HepG2 (cell line): ENCODE data around the gene PTPN20. TPM values are rescaled to one million over a fixed set of nuclear protein-coding genes. Genes with fewer than 3 reads are reported as not detected.

Source experiments
- ATAC-seq: fragments of 200-7000 bp; cut with Tn5 transposase; 3 replicates; pipeline ENCODE4 v1.9.1; 2020; ENCODE audit warnings: mild to moderate bottlenecking, moderate library complexity
- BruUV-seq: library from RNA; stranded (reverse); fragments of 400-500 nt; replicated peaks from 2 replicates; lab custom pipeline; 2021; lab: Mats Ljungman, UMichigan
- CTCF ChIA-PET: fragments of 300-600 bp; formaldehyde crosslinking; extraction: SDS; loops from one replicate; lab custom pipeline; 2021; ENCODE audit warnings: low total read pairs, inconsistent platforms, low intra/inter-chr PET ratio; lab: Yijun Ruan, JAX
- POLR2A ChIA-PET: fragments of 350-600 bp; sonication (Branson Sonifier 250); formaldehyde crosslinking; loops from one replicate; lab custom pipeline; 2020; ENCODE audit warnings: antibody characterized with exemption, inconsistent platforms; lab: Yijun Ruan, JAX
- DNase-seq: peaks from one replicate; pipeline ENCODE4 v3.0.0-alpha.2; 2015; ENCODE audit warnings: low spot score
- FAIRE-seq: peaks from 3 replicates; lab custom pipeline; 2011; peaks lifted over from hg19 to GRCh38; lab: Jason Lieb, UNC
- H2AFZ ChIP-seq: one replicate; pipeline ENCODE4 v1.6.1; 2011; ENCODE audit warnings: low read length, inconsistent platforms
- H3K27ac ChIP-seq: fragments of 300-600 bp; 3 replicates; pipeline ENCODE4 v1.8.0; 2011; ENCODE audit warnings: mixed run types, mild to moderate bottlenecking, mixed read lengths, low read length, inconsistent platforms; ENCODE audit not compliant: insufficient read depth; ENCODE audit errors: extremely low read length
- H3K27me3 ChIP-seq, 2 experiments: fragments of 200-600 bp in 1 of 2; 2 replicates in 1 of 2; 3 replicates in 1 of 2; pipeline versions ENCODE4 v1.6.0 to v1.8.0; 2011; ENCODE audit warnings: low read length in 2 of 2, mild to moderate bottlenecking in 2 of 2, moderate library complexity in 2 of 2, inconsistent platforms in 1 of 2; ENCODE audit not compliant: insufficient read depth in 2 of 2, control insufficient read depth in 1 of 2
- H3K36me3 ChIP-seq, 2 experiments: fragments of 200-600 bp in 1 of 2; replicated peaks in 1 of 2; 2 replicates in 1 of 2; 3 replicates in 1 of 2; pipeline versions ENCODE4 v1.5.1 to v1.8.0; 2011; ENCODE audit warnings: low read length in 2 of 2, inconsistent platforms in 1 of 2; ENCODE audit not compliant: insufficient read depth in 2 of 2, control insufficient read depth in 1 of 2
- H3K4me1 ChIP-seq: 2 replicates; pipeline ENCODE4 v1.5.1; 2012; ENCODE audit warnings: low read length, inconsistent platforms; ENCODE audit not compliant: insufficient read depth
- H3K4me2 ChIP-seq: 2 replicates; pipeline ENCODE4 v1.6.0; 2011; ENCODE audit warnings: low read depth, low read length, inconsistent platforms
- H3K4me3 ChIP-seq, 3 experiments: fragments of 200-600 bp in 1 of 3; sonication (generic), shearing (Covaris generic) in 1 of 3; replicated peaks in 1 of 3; 2 replicates each; pipeline ENCODE4 v1.5.1; 2011 to 2016; ENCODE audit warnings: low read length in 3 of 3, inconsistent platforms in 2 of 3, low read depth in 2 of 3, mild to moderate bottlenecking in 2 of 3, control low read depth in 1 of 3, mixed read lengths in 1 of 3; ENCODE audit not compliant: insufficient read depth in 1 of 3
- H3K79me2 ChIP-seq: one replicate; pipeline ENCODE4 v1.6.1; 2011; ENCODE audit warnings: low read length, inconsistent platforms; ENCODE audit not compliant: insufficient read depth
- H3K9ac ChIP-seq: 2 replicates; pipeline ENCODE4 v1.6.0; 2011; ENCODE audit warnings: mild to moderate bottlenecking, low read depth, low read length, inconsistent platforms; ENCODE audit not compliant: insufficient read depth
- H3K9me3 ChIP-seq: 2 replicates; pipeline ENCODE4 v1.5.1; 2012; ENCODE audit warnings: mild to moderate bottlenecking, low read length
- H4K20me1 ChIP-seq: 2 replicates; pipeline ENCODE4 v1.6.0; 2011; ENCODE audit warnings: inconsistent platforms, mild to moderate bottlenecking, low read length, moderate library complexity; ENCODE audit not compliant: insufficient read depth
- FIP1L1 ChIP-seq: fragments of 200-400 bp; formaldehyde crosslinking; IDR thresholded peaks from 2 replicates; pipeline ENCODE4 v1.6.1; 2018; ENCODE audit warnings: low read depth, mild to moderate bottlenecking, low read length, moderate library complexity, borderline replicate concordance; ENCODE audit not compliant: insufficient read depth
- KDM1A ChIP-seq: IDR thresholded peaks from 2 replicates; pipeline ENCODE4 v1.6.1; 2016; ENCODE audit warnings: missing compliant biosample characterization
- ZFP36L1 ChIP-seq: sonication (generic); formaldehyde crosslinking; IDR thresholded peaks from 2 replicates; pipeline ENCODE4 v1.8.0; 2022; ENCODE audit warnings: mild to moderate bottlenecking, missing genetic modification reagents, moderate library complexity
- ZNF512 ChIP-seq: sonication (generic); formaldehyde crosslinking; IDR thresholded peaks from 2 replicates; pipeline ENCODE4 v1.4.0; 2020; ENCODE audit warnings: mild to moderate bottlenecking, missing genetic modification reagents
- ZNF784 ChIP-seq: sonication (generic); formaldehyde crosslinking; IDR thresholded peaks from 2 replicates; pipeline ENCODE4 v1.5.1; 2020; ENCODE audit warnings: missing genetic modification reagents, mild to moderate bottlenecking, borderline replicate concordance
- WGBS: methylation state at CpG from one replicate; pipeline ENCODE4 v1.1.6; 2017; ENCODE audit warnings: low lambda C conversion rate; 5-methylcytosine and 5-hydroxymethylcytosine counted together
- in situ Hi-C: cut with HindIII; loops from 2 replicates; pipeline ENCODE4 v1.10.0; 2017; ENCODE audit warnings: low pct_unique_long_range_greater_than_20kb; ENCODE audit not compliant: extremely low pct_ligation_motif_present
- intact Hi-C: fragments of 100-400 bp; cut with micrococcal nuclease; formaldehyde crosslinking; loops from one replicate; pipeline ENCODE4 v1.10.0; 2022; ENCODE audit not compliant: unreplicated experiment
- polyA plus RNA-seq, 8 experiments: library from polyadenylated mRNA; depleted of rRNA in 3 of 8; stranded (reverse) in 7 of 8; unstranded in 1 of 8; fragments of >200 nt; fragmentation: Illumina TruSeq in 4 of 8; extraction: Trizol in 4 of 8; gene quantifications; 2 replicates each; pipeline versions ENCODE4 v1.2.1 to v1.2.3, GENCODE V29; 2011 to 2016; ENCODE audit warnings: low read depth in 4 of 8, missing spikeins in 1 of 8, mixed read lengths in 1 of 8; ENCODE audit not compliant: insufficient read depth in 1 of 8
- total RNA-seq, 5 experiments: library from RNA; depleted of rRNA; stranded (reverse); fragments of >200 nt; fragmentation: Illumina TruSeq; extraction: Trizol; gene quantifications; 2 replicates each; pipeline ENCODE4 v1.2.3, GENCODE V29; 2016; ENCODE audit warnings: low read depth in 1 of 5
- TF ChIP-seq, protein P1 (sequence below): sonication (generic); formaldehyde crosslinking; IDR thresholded peaks from 2 replicates; pipeline ENCODE4 v1.4.0; 2020; ENCODE audit warnings: missing genetic modification reagents, borderline replicate concordance
- TF ChIP-seq, protein P2 (sequence below): sonication (generic); formaldehyde crosslinking; IDR thresholded peaks from 2 replicates; pipeline ENCODE4 v1.8.1; 2022; ENCODE audit warnings: mild to moderate bottlenecking, missing genetic modification reagents
- TF ChIP-seq, protein P3 (sequence below), 2 experiments: fragments of 450-650 bp in 1 of 2; sonication (generic) in 1 of 2; formaldehyde crosslinking; IDR thresholded peaks; 2 replicates each; pipeline versions ENCODE4 v1.5.0 to v1.8.0; 2020 to 2022; ENCODE audit warnings: mild to moderate bottlenecking in 1 of 2, missing genetic modification reagents in 1 of 2

Gene PTPN20
- total and polyA plus RNA-seq, 2 of the 13 experiments (the other 11 are each of a cell fraction or from before 2014, with no cell fraction given), result not detected

DNA sequence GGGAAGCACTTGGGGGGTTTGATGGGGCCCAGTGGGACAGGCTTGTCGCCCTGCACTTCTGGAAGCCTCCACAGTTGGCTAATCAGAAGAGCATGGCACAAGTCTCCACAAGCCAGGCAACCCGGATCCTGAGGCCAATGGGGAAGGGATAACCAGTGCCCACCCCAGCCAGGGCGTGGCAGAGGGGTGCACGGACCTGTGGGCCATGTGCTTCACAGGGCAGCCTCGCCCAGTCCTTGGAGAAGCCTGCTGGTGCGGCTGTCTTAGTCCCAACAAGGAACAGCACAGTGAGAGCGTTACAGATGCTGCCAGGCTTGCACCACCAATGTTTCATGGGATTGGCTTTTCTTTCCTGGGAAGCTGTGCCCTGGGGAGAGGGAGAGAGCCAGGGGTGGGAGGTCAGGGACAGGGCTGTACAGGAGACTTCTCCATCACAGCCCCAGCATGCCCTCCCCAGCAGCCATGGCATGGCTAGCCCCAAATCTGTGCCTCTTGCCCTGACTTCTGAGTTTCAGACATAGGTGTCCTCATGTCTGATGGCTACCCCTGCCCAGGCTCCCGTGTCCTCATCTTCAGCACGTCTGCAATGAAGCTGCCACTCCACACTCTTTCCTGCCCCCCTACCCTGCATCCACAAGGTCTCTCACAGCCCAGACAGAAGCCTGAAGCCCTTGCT lies 116.0 kb downstream of the PTPN20 start:
- in situ Hi-C loops, result loop anchor here (10.0 kb wide), 1 partner anchor 278 kb away; the partner anchor contains the start of gene GDF10
- WGBS, result 0% methylated on average over 4 of the region's 9 CpGs
- no peak for TF ChIP-seq KDM1A
- TF ChIP-seq, protein P1, sequence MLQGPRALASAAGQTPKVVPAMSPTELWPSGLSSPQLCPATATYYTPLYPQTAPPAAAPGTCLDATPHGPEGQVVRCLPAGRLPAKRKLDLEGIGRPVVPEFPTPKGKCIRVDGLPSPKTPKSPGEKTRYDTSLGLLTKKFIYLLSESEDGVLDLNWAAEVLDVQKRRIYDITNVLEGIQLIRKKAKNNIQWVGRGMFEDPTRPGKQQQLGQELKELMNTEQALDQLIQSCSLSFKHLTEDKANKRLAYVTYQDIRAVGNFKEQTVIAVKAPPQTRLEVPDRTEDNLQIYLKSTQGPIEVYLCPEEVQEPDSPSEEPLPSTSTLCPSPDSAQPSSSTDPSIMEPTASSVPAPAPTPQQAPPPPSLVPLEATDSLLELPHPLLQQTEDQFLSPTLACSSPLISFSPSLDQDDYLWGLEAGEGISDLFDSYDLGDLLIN (CRISPR knock-in tag), result no peak
- TF ChIP-seq ZNF784, result no peak
- TF ChIP-seq, all 625 proteins: peak for 0
- Histone ChIP-seq H3K36me3 (no peaks in the 10 kb centered on the region), H3K27me3 (peaks cover 4 to 28% of the 10 kb centered on the region in 2 experiments; a peak in 4 of 5 replicates), H3K27ac (no peak overlapping the region), H3K9me3 (no peaks in the 10 kb centered on the region), H3K4me2 (no peak overlapping the region), H2AFZ (no peak overlapping the region), H4K20me1 (no peaks in the 10 kb centered on the region), H3K4me1 (peaks cover 14% of the 10 kb centered on the region), H3K4me3 (no peak overlapping the region), H3K79me2 (no peaks in the 10 kb centered on the region), H3K9ac (no peak overlapping the region)
- intact Hi-C loops, result no loop called here
- DNase-seq (no peak), ATAC-seq (no peak), FAIRE-seq (no peak)
- no TSS peak for BruUV-seq
- CTCF ChIA-PET, result interaction anchor here (3.0 kb wide), 1 partner anchor 285 kb away, joined by 18 read pairs; no protein-coding TSS in a partner anchor
- POLR2A ChIA-PET, result no interaction called here

- POLR2A ChIA-PET, result no interaction called here
- Histone ChIP-seq H3K27me3 (peaks cover 4 to 27% of the 10 kb centered on the region in 2 experiments; a peak in 4 of 5 replicates), H3K4me1 (peaks cover 9% of the 10 kb centered on the region), H3K4me3 (no peak overlapping the region), H3K27ac (no peak overlapping the region), H4K20me1 (no peaks in the 10 kb centered on the region), H3K36me3 (no peaks in the 10 kb centered on the region), H3K4me2 (no peak overlapping the region), H3K9ac (no peak overlapping the region), H3K9me3 (no peaks in the 10 kb centered on the region)
- BruUV-seq, result no TSS peak
- ATAC-seq (no peak), DNase-seq (no peak)
- 0% methylated on average over 4 of the region's 8 CpGs for WGBS
- TF ChIP-seq ZFP36L1 (CRISPR knock-in tag) (no peak), ZNF512 (CRISPR knock-in tag) (no peak), FIP1L1 (no peak)
- TF ChIP-seq, protein P2, sequence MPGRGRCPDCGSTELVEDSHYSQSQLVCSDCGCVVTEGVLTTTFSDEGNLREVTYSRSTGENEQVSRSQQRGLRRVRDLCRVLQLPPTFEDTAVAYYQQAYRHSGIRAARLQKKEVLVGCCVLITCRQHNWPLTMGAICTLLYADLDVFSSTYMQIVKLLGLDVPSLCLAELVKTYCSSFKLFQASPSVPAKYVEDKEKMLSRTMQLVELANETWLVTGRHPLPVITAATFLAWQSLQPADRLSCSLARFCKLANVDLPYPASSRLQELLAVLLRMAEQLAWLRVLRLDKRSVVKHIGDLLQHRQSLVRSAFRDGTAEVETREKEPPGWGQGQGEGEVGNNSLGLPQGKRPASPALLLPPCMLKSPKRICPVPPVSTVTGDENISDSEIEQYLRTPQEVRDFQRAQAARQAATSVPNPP (CRISPR knock-in tag), result no peak
- TF ChIP-seq, protein P3, sequence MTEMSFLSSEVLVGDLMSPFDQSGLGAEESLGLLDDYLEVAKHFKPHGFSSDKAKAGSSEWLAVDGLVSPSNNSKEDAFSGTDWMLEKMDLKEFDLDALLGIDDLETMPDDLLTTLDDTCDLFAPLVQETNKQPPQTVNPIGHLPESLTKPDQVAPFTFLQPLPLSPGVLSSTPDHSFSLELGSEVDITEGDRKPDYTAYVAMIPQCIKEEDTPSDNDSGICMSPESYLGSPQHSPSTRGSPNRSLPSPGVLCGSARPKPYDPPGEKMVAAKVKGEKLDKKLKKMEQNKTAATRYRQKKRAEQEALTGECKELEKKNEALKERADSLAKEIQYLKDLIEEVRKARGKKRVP (CRISPR knock-in tag; IDR thresholded peaks at IDR 0.05), result no peak
- TF ChIP-seq, all 625 proteins: peak for 0
- no peaks in the 10 kb centered on the region for H3K79me2 ChIP-seq
- no peak overlapping the region for H2AFZ ChIP-seq
- intact Hi-C loops, result no loop called here
- CTCF ChIA-PET, result no interaction called here
- in situ Hi-C loops, result loop anchor here (10.0 kb wide), 1 partner anchor 277 kb away; the partner anchor contains the start of gene GDF10
- FAIRE-seq, result no peak
Observed at GRCh38 chr10:47027784-47028260, 116.6 kb downstream of the PTPN20 start.
